RWPE2 (cell line): Measurements from ENCODE around the gene PLPPR2.
"Not testable (repeated sequence)": the region's sequence is repeated elsewhere in the genome, so short reads cannot be mapped to it uniquely, and the experiment has no call there.

Experiments
- ATAC-seq: fragments of 200-7000 bp; cut with Tn5 transposase; 3 replicates; pipeline ENCODE4 v1.9.1; 2021; ENCODE audit warnings: low read depth
- DNase-seq: peaks from one replicate; pipeline ENCODE4 v3.0.0-alpha.2; 2020; ENCODE audit warnings: low spot score
- H3K27ac ChIP-seq: fragments of 450-650 bp; 2 replicates; pipeline ENCODE4 v1.5.1; 2017; ENCODE audit warnings: mild to moderate bottlenecking; ENCODE audit not compliant: poor library complexity, severe bottlenecking
- H3K27me3 ChIP-seq: fragments of 250-450 bp; sonication (Bioruptor Pico); 2 replicates; pipeline ENCODE4 v1.5.1; 2021; ENCODE audit warnings: mild to moderate bottlenecking, moderate library complexity; ENCODE audit not compliant: insufficient read depth, poor library complexity, severe bottlenecking
- H3K36me3 ChIP-seq: fragments of 250-450 bp; sonication (Bioruptor Pico); 2 replicates; pipeline ENCODE4 v1.5.1; 2020; ENCODE audit warnings: low read depth, mild to moderate bottlenecking, moderate library complexity
- H3K4me1 ChIP-seq: fragments of 250-450 bp; sonication (Bioruptor Pico); 2 replicates; pipeline ENCODE4 v1.5.1; 2021; ENCODE audit warnings: mild to moderate bottlenecking, moderate library complexity; ENCODE audit not compliant: insufficient read depth, poor library complexity, severe bottlenecking
- H3K4me3 ChIP-seq: fragments of 250-450 bp; sonication (Bioruptor Pico); 2 replicates; pipeline ENCODE4 v1.5.1; 2021; ENCODE audit warnings: mild to moderate bottlenecking, moderate library complexity; ENCODE audit not compliant: severe bottlenecking
- H3K9me3 ChIP-seq: fragments of 250-450 bp; sonication (Bioruptor Pico); 2 replicates; pipeline ENCODE4 v1.5.1; 2021; ENCODE audit warnings: mild to moderate bottlenecking, moderate library complexity; ENCODE audit not compliant: severe bottlenecking
- TF ChIP-seq, protein P1 (sequence below): fragments of 450-650 bp; IDR thresholded peaks from one replicate; pipeline ENCODE4 v1.5.1; 2017; ENCODE audit warnings: mild to moderate bottlenecking, moderate library complexity; ENCODE audit not compliant: poor library complexity, severe bottlenecking

PLPPR2 gene

DNA sequence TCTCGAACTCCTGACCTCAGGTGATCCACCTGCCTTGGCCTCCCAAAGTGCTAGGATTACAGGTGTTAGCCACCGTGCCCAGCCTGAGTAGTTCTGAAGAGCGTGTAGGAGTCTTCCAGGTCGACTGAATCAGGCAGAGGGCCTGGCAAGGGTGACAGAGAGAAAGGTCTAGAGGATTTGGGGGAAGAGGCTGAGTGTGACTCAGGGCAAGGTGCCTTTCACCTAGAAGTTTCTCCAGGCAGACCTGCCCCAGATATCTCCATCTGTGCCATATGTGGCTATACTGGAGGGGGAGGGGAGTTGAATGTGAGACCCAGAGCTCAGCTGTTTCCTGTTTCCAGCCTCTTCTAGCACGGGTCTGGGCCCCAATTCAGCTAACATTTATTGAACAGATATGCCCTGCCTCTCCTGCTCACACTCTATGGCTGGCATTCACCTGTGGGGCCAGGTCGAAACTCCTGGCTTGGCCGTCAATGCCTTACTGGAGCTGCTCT, 7.6 kb upstream of the PLPPR2 start:
- TF ChIP-seq, protein P1, sequence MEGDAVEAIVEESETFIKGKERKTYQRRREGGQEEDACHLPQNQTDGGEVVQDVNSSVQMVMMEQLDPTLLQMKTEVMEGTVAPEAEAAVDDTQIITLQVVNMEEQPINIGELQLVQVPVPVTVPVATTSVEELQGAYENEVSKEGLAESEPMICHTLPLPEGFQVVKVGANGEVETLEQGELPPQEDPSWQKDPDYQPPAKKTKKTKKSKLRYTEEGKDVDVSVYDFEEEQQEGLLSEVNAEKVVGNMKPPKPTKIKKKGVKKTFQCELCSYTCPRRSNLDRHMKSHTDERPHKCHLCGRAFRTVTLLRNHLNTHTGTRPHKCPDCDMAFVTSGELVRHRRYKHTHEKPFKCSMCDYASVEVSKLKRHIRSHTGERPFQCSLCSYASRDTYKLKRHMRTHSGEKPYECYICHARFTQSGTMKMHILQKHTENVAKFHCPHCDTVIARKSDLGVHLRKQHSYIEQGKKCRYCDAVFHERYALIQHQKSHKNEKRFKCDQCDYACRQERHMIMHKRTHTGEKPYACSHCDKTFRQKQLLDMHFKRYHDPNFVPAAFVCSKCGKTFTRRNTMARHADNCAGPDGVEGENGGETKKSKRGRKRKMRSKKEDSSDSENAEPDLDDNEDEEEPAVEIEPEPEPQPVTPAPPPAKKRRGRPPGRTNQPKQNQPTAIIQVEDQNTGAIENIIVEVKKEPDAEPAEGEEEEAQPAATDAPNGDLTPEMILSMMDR: no peak
- ATAC-seq (no peak), DNase-seq (no peak)
- Histone ChIP-seq H3K27me3 (no peaks in the 10 kb centered on the region), H3K4me1 (peaks cover 10% of the 10 kb centered on the region), H3K9me3 (peaks cover 5% of the 10 kb centered on the region), H3K27ac (no peak overlapping the region), H3K36me3 (no peaks in the 10 kb centered on the region), H3K4me3 (no peak overlapping the region)

DNA sequence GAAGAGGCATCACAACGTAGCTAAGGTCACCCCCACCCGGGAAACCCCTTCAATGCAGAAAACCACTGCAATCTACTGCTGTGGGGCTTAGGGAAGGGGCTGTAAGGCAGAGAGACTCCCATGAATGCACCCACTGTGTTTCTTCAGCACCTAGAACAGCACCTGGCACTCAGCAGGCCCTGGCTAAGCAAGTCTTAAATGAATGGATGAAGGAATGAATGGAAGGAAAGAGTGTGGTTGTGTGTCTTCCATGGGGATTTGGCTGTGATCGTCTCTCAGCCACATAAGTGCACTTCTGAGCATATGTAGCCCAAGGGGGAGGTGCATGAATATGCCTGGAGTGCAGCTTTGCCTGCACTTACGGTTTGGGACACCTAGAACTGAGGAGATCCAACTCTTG, 6.1 kb upstream of the PLPPR2 start:
- Histone ChIP-seq H3K27me3 (no peaks in the 10 kb centered on the region), H3K27ac (no peak overlapping the region), H3K9me3 (peaks cover 5% of the 10 kb centered on the region), H3K36me3 (no peaks in the 10 kb centered on the region), H3K4me3 (no peak overlapping the region), H3K4me1 (peaks cover 7% of the 10 kb centered on the region)
- TF ChIP-seq, protein P1: no peak
- DNase-seq (no peak), ATAC-seq (no peak)

DNA sequence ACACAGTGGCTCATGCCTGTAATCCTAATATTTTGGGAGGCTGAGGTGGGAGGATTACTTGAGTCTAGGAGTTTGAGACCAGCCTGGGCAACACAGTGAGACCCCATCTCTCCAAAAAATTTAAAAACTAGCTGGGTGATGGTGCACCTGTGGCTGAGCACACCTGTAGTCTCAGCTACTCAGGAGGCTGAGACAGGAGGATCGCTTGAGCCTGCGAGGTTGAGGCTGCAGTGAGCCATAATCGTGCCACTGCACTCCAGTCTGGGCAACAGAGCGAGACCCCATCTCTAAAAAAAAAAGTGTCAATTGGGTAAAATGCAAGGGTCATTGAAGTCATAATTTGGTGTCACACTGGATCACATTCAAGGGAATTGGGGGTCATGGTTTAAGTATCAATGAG, 1.1 kb upstream of the PLPPR2 start:
- not testable (repeated sequence) for H3K4me3 ChIP-seq, ATAC-seq, H3K4me1 ChIP-seq, H3K36me3 ChIP-seq, H3K27me3 ChIP-seq, H3K9me3 ChIP-seq, DNase-seq, H3K27ac ChIP-seq

DNA sequence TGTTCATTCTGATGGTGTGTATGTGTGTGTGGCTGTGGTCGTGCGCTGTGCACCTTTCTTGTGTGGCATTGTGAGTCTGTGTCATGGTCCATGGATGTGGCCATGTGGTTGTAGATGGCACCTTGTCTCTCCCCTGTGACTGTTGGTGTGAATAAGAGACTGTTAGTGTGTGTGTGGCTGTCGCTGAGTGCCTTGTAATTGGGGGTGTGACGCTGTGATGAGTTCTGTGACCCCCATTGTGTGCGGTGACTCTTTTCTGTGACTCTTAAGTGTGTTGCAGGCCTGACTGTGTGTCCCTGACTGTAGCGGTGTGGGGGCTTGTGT, 804 bp downstream of the PLPPR2 start:
- peak overlapping the region; percentile 40 for H3K4me3 ChIP-seq

DNA sequence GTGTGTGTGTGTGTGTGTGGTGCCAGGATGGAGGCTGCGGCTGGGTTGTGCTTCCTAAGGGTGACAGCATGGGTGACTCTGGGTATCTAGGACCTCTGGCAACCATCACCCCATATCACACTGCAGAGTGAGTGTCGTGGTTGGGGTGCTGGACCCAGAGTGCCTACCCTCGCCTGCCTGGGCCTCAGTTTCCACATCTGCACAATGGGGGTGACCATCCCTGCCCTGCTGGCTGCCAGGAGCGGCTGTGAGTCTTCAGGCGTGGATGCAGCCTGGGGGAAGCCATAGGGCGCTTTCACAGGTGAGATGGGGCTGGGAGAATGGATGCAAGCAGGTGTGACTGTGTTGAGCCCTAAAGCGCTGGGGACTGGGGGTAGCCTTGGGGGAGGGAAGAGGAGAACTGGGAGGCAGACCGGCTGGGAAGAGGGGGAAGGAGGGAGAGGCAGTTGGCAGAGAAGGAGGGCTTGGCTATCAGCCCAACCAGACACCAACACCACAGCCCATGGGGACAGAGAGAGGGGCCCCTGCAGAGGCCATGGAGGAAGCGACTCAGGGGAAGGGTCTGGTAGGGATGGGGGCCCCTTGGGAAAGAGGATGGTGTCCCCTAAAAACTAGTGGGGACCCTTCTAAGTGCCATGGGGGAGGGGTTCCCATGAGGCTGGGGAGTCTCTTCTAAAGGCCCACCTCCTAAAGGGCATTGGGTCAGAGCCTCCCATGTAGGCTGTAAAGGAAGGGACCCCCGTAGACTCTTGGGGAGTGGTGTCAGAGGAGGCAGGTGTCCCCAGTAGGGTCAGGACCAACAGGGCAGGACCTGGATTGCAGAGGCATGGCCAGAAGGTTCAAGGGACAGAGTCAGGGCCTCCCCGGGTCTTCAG, 1.7 kb downstream of the PLPPR2 start:
- DNase-seq (no peak), ATAC-seq (no peak)
- Histone ChIP-seq H3K4me1 (no peaks in the 10 kb centered on the region), H3K27me3 (no peaks in the 10 kb centered on the region), H3K27ac (no peak overlapping the region), H3K36me3 (no peaks in the 10 kb centered on the region; the same call in 1 of the 2 replicates), H3K9me3 (no peaks in the 10 kb centered on the region), H3K4me3 (no peak overlapping the region)
- TF ChIP-seq, protein P1: no peak

More for the DNA sequence above, 804 bp downstream of the PLPPR2 start:
- Histone ChIP-seq H3K9me3 (no peaks in the 10 kb centered on the region), H3K4me1 (no peaks in the 10 kb centered on the region), H3K27ac (no peak overlapping the region), H3K27me3 (no peaks in the 10 kb centered on the region), H3K36me3 (no peaks in the 10 kb centered on the region)
- TF ChIP-seq, protein P1: no peak
- no peak for ATAC-seq
- DNase-seq: no peak
